Heart right ventricle (tissue), 16 donors: ENCODE results near the gene FBXW12. TPM values are rescaled to one million over a fixed set of nuclear protein-coding genes. Genes with fewer than 3 reads are reported as not detected.

Source experiments
- ATAC-seq, 8 donors: fragments of 200-7000 bp; cut with Tn5 transposase; one replicate each; pipeline ENCODE4 v1.9.1; 2020; ENCODE audit warnings: mild to moderate bottlenecking in 8 of 8, moderate library complexity in 8 of 8, moderate number of reproducible peaks in 1 of 8
- DNase-seq, 2 donors: peaks; one replicate each; pipeline ENCODE4 v3.0.0-alpha.2; 2020
- H3K27ac ChIP-seq, 10 donors: fragments of 200-600 bp; sonication (generic) in 2 of 10; one replicate each; pipeline versions ENCODE4 v1.5.0 to v1.8.0; 2020 to 2022; ENCODE audit warnings: mild to moderate bottlenecking in 3 of 10
- H3K27me3 ChIP-seq, 7 donors: fragments of 200-600 bp; one replicate each; pipeline ENCODE4 v1.8.0; 2021 to 2022; ENCODE audit warnings: mild to moderate bottlenecking in 2 of 7
- H3K36me3 ChIP-seq, 9 donors: fragments of 200-600 bp; sonication (generic) in 1 of 9; one replicate each; pipeline versions ENCODE4 v1.5.0 to v1.8.0; 2020 to 2022; ENCODE audit warnings: mild to moderate bottlenecking in 2 of 9
- H3K4me1 ChIP-seq, 9 donors: fragments of 200-600 bp; sonication (generic) in 1 of 9; one replicate each; pipeline versions ENCODE4 v1.5.0 to v1.8.0; 2020 to 2022; ENCODE audit warnings: mild to moderate bottlenecking in 4 of 9
- H3K4me3 ChIP-seq, 10 donors: fragments of 200-600 bp; sonication (generic) in 2 of 10; one replicate each; pipeline versions ENCODE4 v1.5.0 to v1.8.0; 2020 to 2022; ENCODE audit warnings: mild to moderate bottlenecking in 7 of 10, moderate library complexity in 2 of 10
- H3K9me3 ChIP-seq, 11 donors: fragments of 200-600 bp in 10 of 11; sonication (generic) in 2 of 11; one replicate each; pipeline versions ENCODE4 v1.5.0 to v1.8.0; 2013 to 2022; ENCODE audit warnings: mild to moderate bottlenecking in 2 of 11, control low read depth in 1 of 11, moderate library complexity in 1 of 11
- CTCF ChIP-seq, 9 donors: fragments of 200-600 bp; sonication (generic) in 2 of 9; IDR thresholded peaks; one replicate each; pipeline versions ENCODE4 v1.5.0 to v1.8.0; 2021 to 2022; ENCODE audit warnings: antibody characterized with exemption in 9 of 9, mild to moderate bottlenecking in 5 of 9, moderate library complexity in 1 of 9
- WGBS, 2 donors: extraction: QIAGEN DNeasy Blood & Tissue Kit; methylation state at CpG; one replicate each; pipeline ENCODE4 v1.1.7; 2013; ENCODE audit warnings: inconsistent platforms in 1 of 2; 5-methylcytosine and 5-hydroxymethylcytosine counted together
- intact Hi-C, 10 donors: fragments of 100-400 bp; cut with DNase I; formaldehyde crosslinking; loops; one replicate each; pipeline versions ENCODE4 v1.11.1 to v1.14.2; 2022
- polyA plus RNA-seq, 2 donors: library from polyadenylated mRNA; stranded (reverse); fragments of 200-250 nt; gene quantifications; one replicate each; pipeline ENCODE4 v1.2.3, GENCODE V29; 2013
- total RNA-seq, 10 donors: library from RNA; stranded (reverse); fragmentation: NEBNext Ultra II Directional in 3 of 10; extraction: Animal tissue kit (Norgen Biotek cat#: 25700) in 3 of 10; gene quantifications; one replicate each; pipeline versions ENCODE4 v1.2.1 to v1.2.4, GENCODE V29; 2021 to 2023
- donor health status: Arrhythmogenic right ventricular cardiomyopathy.
- donor health status: ischemic (EF 13 %, LVEDD 7.1; RV severe dilation, severe dysfunction).
- donor health status: healthy with polysubstance abuse.
- donor health status: DM: no; HTN: yes; CAD: no.
- donor health status: DM: no; HTN: no; CAD: no.
- donor health status: ischemic (EF 25% LVEDD 6.9; RV normal size, moderate dysfunction).
- donor health status: ischemic (EF 25% LVEDD 5.7; RV mildly dilated, moderate dysfunction).
- donor health status: healthy.
- donor health status: DM: yes; HTN: yes; CAD: no.
- donor health status: Ischemic cardiomyopathy.
- donor health status: ischemic (EF 35%, LVEDD 5.7; RV mildly dilated, moderate dysfunction).
- donor health status: nonischemic (EF 11% LVEDD 7.7; RV severe dilation, severe dysfunction).
- donor health status: DM: yes; HTN: yes; CAD: no.
- donor health status: PGD.
- donor health status: ischemic (EF 29% LVEDD 5.4; RV normal size, mild dysfunction).
- donor health status: nonischemic (EF 23%, LVEDD 6.1; RV moderate dilation, normal function).

FBXW12 gene
- total and polyA plus RNA-seq, 12 donors: 0.28 to 0.29 TPM; not detected in 10

GRCh38 chr3:48347500-48347899 lies 24.5 kb upstream of the FBXW12 start:
- no peaks in the 10 kb centered on the region for H3K9me3 ChIP-seq
- no peak overlapping the region for H3K4me3 ChIP-seq
- ATAC-seq: no peak
- WGBS, 2 donors: 67 to 68% methylated on average over 3 of the region's 3 CpGs
- DNase-seq: no peak
- H3K27me3 ChIP-seq: peaks cover 0 to 11% (median 0%) of the 10 kb centered on the region in 7 donors
- H3K4me1 ChIP-seq: no peaks in the 10 kb centered on the region
- no peak for TF ChIP-seq CTCF (IDR thresholded peaks at IDR 0.05)
- intact Hi-C loops: no loop called here
- no peak overlapping the region for H3K27ac ChIP-seq
- H3K36me3 ChIP-seq: no peaks in the 10 kb centered on the region

- 76% methylated on average over 6 of the region's 6 CpGs for WGBS, 2 donors
- intact Hi-C loops: no loop called here
These were observed 19.5 kb upstream of the FBXW12 start for GRCh38 chr3:48352546-48352945.

GRCh38 chr3:48353987-48354386 lies 18.0 kb upstream of the FBXW12 start:
- Histone ChIP-seq H3K4me3 (no peak overlapping the region), H3K36me3 (no peaks in the 10 kb centered on the region), H3K9me3 (no peaks in the 10 kb centered on the region), H3K27me3 (peaks cover 0 to 18% (median 0%) of the 10 kb centered on the region in 7 donors), H3K4me1 (no peaks in the 10 kb centered on the region), H3K27ac (no peak overlapping the region)
- TF ChIP-seq CTCF (IDR thresholded peaks at IDR 0.05): no peak
- WGBS, 2 donors: 92% methylated on average over 4 of the region's 4 CpGs
- no peak for DNase-seq
- ATAC-seq: no peak
- intact Hi-C loops: no loop called here

More at GRCh38 chr3:48352546-48352945, 19.5 kb upstream of the FBXW12 start:
- no peaks in the 10 kb centered on the region for H3K9me3 ChIP-seq
- no peak overlapping the region for H3K4me3 ChIP-seq
- TF ChIP-seq CTCF (IDR thresholded peaks at IDR 0.05): no peak
- DNase-seq (no peak), ATAC-seq (no peak)
- no peaks in the 10 kb centered on the region for H3K4me1 ChIP-seq
- no peaks in the 10 kb centered on the region for H3K36me3 ChIP-seq
- no peak overlapping the region for H3K27ac ChIP-seq
- peaks cover 0 to 16% (median 0%) of the 10 kb centered on the region in 7 donors for H3K27me3 ChIP-seq

GRCh38 chr3:48356419-48356818 lies 15.6 kb upstream of the FBXW12 start:
- intact Hi-C loops: no loop called here
- 64 to 73% methylated on average over 1 of the region's 1 CpG for WGBS, 2 donors
- DNase-seq (no peak), ATAC-seq (no peak)
- Histone ChIP-seq H3K4me1 (no peaks in the 10 kb centered on the region), H3K4me3 (no peak overlapping the region), H3K9me3 (peaks cover 0 to 12% (median 0%) of the 10 kb centered on the region in 11 donors), H3K27ac (no peak overlapping the region), H3K36me3 (no peaks in the 10 kb centered on the region), H3K27me3 (peaks cover 0 to 18% (median 0%) of the 10 kb centered on the region in 7 donors)
- TF ChIP-seq CTCF (IDR thresholded peaks at IDR 0.05): no peak
